Superior temporal gyrus (tissue), 1 donor: ENCODE results near the gene NUP42.
"Not testable (repeated sequence)": the region's sequence is repeated elsewhere in the genome, so short reads cannot be mapped to it uniquely, and the experiment has no call there.

Experiments
- DNase-seq: peaks from one replicate; pipeline ENCODE4 v3.0.0-alpha.2; 2016; ENCODE audit errors: extremely low spot score

NUP42 gene

GRCh38 chr7:23204241-23204640 is 22.4 kb downstream of the NUP42 start:
- DNase-seq = no peak

- DNase-seq = no peak
Measured at GRCh38 chr7:23205577-23205908, 23.7 kb downstream of the NUP42 start.

- DNase-seq = no peak
Measured at GRCh38 chr7:23205909-23206767, 24.3 kb downstream of the NUP42 start.

- DNase-seq = no peak
Measured at GRCh38 chr7:23207021-23207420, 25.2 kb downstream of the NUP42 start.

GRCh38 chr7:23207884-23208283 is 26.0 kb downstream of the NUP42 start:
- DNase-seq = no peak

GRCh38 chr7:23208316-23208715 is 26.5 kb downstream of the NUP42 start:
- no peak for DNase-seq

GRCh38 chr7:23210506-23210905 is 28.7 kb downstream of the NUP42 start:
- no peak for DNase-seq

GRCh38 chr7:23211589-23211988 is 29.7 kb downstream of the NUP42 start:
- DNase-seq = no peak

GRCh38 chr7:23212395-23212794 is 30.5 kb downstream of the NUP42 start:
- DNase-seq = no peak

GRCh38 chr7:23212841-23213240 is 31.0 kb downstream of the NUP42 start:
- DNase-seq = no peak

GRCh38 chr7:23213755-23214154 is 31.9 kb downstream of the NUP42 start:
- DNase-seq = no peak

- DNase-seq = no peak
Measured at GRCh38 chr7:23214423-23214822, 32.6 kb downstream of the NUP42 start.

GRCh38 chr7:23214938-23215337 is 33.1 kb downstream of the NUP42 start:
- no peak for DNase-seq

- peak; percentile 45 for DNase-seq
Measured at GRCh38 chr7:23216021-23216420, 34.2 kb downstream of the NUP42 start.

- no peak for DNase-seq
Measured at GRCh38 chr7:23218196-23218595, 36.3 kb downstream of the NUP42 start.

GRCh38 chr7:23220690-23221305 is 39.0 kb downstream of the NUP42 start:
- DNase-seq = no peak

- DNase-seq = no peak
Measured at GRCh38 chr7:23222439-23223030, 40.7 kb downstream of the NUP42 start.

GRCh38 chr7:23224364-23224763 is 42.5 kb downstream of the NUP42 start:
- DNase-seq = not testable (repeated sequence)

- peak; percentile 58 for DNase-seq
Measured at GRCh38 chr7:23226844-23227450, 45.1 kb downstream of the NUP42 start.

GRCh38 chr7:23228412-23228811 is 46.6 kb downstream of the NUP42 start:
- DNase-seq = no peak

- DNase-seq = peak; percentile 79
Measured at GRCh38 chr7:23230641-23231101, 48.8 kb downstream of the NUP42 start.

GRCh38 chr7:23232966-23233365 is 51.1 kb downstream of the NUP42 start:
- no peak for DNase-seq
